H7 (cell line): ENCODE measurements around the gene USP5. TPM values are rescaled to one million over a fixed set of nuclear protein-coding genes. Genes with fewer than 3 reads are reported as not detected.
A peak's percentile ranks its signal among the peaks of the same experiment; 100 is the strongest.
"Not testable (repeated sequence)": the region's sequence is repeated elsewhere in the genome, so short reads cannot be mapped to it uniquely, and the experiment has no call there.

Experiments used
- DNase-seq: peaks from one replicate; pipeline ENCODE4 v3.0.0; 2012
- H3K27me3 ChIP-seq: 2 replicates; pipeline ENCODE4 v1.6.0; 2011; ENCODE audit warnings: mild to moderate bottlenecking, low read length; ENCODE audit not compliant: control insufficient read depth, insufficient read depth
- H3K36me3 ChIP-seq: replicated peaks from 2 replicates; pipeline ENCODE4 v1.5.1; 2011; ENCODE audit warnings: low read length; ENCODE audit not compliant: control insufficient read depth, insufficient read depth
- H3K4me3 ChIP-seq: 2 replicates; pipeline ENCODE4 v1.5.1; 2011; ENCODE audit warnings: low read depth, mild to moderate bottlenecking, control low read depth, low read length, moderate library complexity; ENCODE audit not compliant: insufficient read depth
- total RNA-seq: library from RNA; depleted of rRNA; stranded (reverse); fragments of >200 nt; shearing (Covaris generic); gene quantifications from 2 replicates; pipeline ENCODE4 v1.2.3, GENCODE V29; 2014

The USP5 gene
- total RNA-seq, 1 experiment from 2014 or later: 112 TPM

DNA sequence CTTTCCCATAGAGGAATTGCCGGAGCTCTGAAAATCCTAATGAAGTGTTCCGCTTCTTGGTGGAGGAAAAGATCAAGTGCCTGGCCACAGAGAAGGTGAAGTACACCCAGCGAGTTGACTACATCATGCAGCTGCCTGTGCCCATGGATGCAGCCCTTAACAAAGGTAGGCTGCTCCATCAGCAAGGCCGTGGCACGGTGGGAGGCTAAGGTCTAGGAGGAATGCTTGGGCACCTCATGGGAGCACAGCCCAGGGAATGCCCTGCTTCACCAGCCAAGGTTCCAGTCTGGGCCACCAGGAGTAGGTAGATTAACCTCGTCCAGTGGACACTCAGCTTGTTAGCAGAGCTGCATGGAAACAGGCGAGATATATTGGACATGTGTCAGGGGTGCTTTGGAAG is 9.0 kb downstream of the USP5 start:
- Histone ChIP-seq H3K36me3 (peaks cover 49% of the 10 kb centered on the region), H3K27me3 (no peaks in the 10 kb centered on the region), H3K4me3 (no peak overlapping the region)
- DNase-seq: no peak

- Histone ChIP-seq H3K36me3 (peaks cover 45% of the 10 kb centered on the region), H3K4me3 (no peak overlapping the region), H3K27me3 (no peaks in the 10 kb centered on the region)
- no peak for DNase-seq
Measured at GRCh38 chr12:6861391-6861790, 9.4 kb downstream of the USP5 start.

DNA sequence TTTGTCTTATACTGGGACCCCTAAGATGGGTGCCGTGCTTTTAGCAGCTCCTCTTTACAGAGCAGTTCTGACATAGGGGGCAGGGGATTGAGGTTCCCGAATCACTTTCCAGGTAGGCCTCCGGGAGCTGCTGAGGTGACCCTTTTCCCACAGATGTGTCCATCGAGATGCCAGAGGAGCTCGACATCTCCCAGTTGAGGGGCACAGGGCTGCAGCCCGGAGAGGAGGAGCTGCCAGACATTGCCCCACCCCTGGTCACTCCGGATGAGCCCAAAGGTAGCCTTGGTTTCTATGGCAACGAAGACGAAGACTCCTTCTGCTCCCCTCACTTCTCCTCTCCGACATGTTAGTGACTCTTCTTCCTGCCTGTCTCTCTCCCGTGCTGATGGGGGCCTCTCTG is 11.1 kb downstream of the USP5 start:
- Histone ChIP-seq H3K27me3 (no peaks in the 10 kb centered on the region), H3K36me3 (peaks cover 31% of the 10 kb centered on the region), H3K4me3 (no peak overlapping the region)
- DNase-seq: no peak

GRCh38 chr12:6863586-6864321 is 11.8 kb downstream of the USP5 start:
- H3K27me3 ChIP-seq: no peaks in the 10 kb centered on the region

GRCh38 chr12:6865307-6865706 is 13.4 kb downstream of the USP5 start:
- DNase-seq, H3K4me3 ChIP-seq, H3K27me3 ChIP-seq: not testable (repeated sequence)
- H3K36me3 ChIP-seq: peaks cover 34% of the 10 kb centered on the region

More at GRCh38 chr12:6863586-6864321, 11.8 kb downstream of the USP5 start:
- H3K4me3 ChIP-seq: no peak overlapping the region
- peaks cover 27% of the 10 kb centered on the region for H3K36me3 ChIP-seq
- DNase-seq: no peak

- peak overlapping the region; percentile 96 for H3K4me3 ChIP-seq
- peak; percentile 81 for DNase-seq
- peaks cover 34% of the 10 kb centered on the region for H3K36me3 ChIP-seq
- H3K27me3 ChIP-seq: no peaks in the 10 kb centered on the region
Measured at GRCh38 chr12:6866163-6866919, 14.4 kb downstream of the USP5 start.

- peak overlapping the region; percentile 96 for H3K4me3 ChIP-seq
- H3K36me3 ChIP-seq: peaks cover 30% of the 10 kb centered on the region
- no peaks in the 10 kb centered on the region for H3K27me3 ChIP-seq
- peak; percentile 78 for DNase-seq
Measured at GRCh38 chr12:6866920-6867412, 15.0 kb downstream of the USP5 start.

- no peaks in the 10 kb centered on the region for H3K27me3 ChIP-seq
- peak; percentile 99 for DNase-seq
- H3K4me3 ChIP-seq: peak within 1 kb of the TSS; percentile 96
- H3K36me3 ChIP-seq: peaks cover 29% of the 10 kb centered on the region
Measured at GRCh38 chr12:6867413-6868210, 15.7 kb downstream of the USP5 start, which contains the start of gene TPI1. TSS of gene TPI1 (plus strand) at chr12:6867531. CDS start at chr12:6867567, 36 bp downstream.

- no peaks in the 10 kb centered on the region for H3K27me3 ChIP-seq
- DNase-seq: peak; percentile 69
- H3K4me3 ChIP-seq: peak overlapping the region; percentile 96
- peaks cover 25% of the 10 kb centered on the region for H3K36me3 ChIP-seq
Measured at GRCh38 chr12:6868211-6869048, 16.5 kb downstream of the USP5 start.

GRCh38 chr12:6869049-6870021 is 17.4 kb downstream of the USP5 start:
- DNase-seq: peak; percentile 91
- peak overlapping the region; percentile 96 for H3K4me3 ChIP-seq
- no peaks in the 10 kb centered on the region for H3K27me3 ChIP-seq
- peaks cover 24% of the 10 kb centered on the region for H3K36me3 ChIP-seq

GRCh38 chr12:6870304-6870703 is 18.4 kb downstream of the USP5 start:
- not testable (repeated sequence) for DNase-seq, H3K4me3 ChIP-seq, H3K27me3 ChIP-seq
- H3K36me3 ChIP-seq: peaks cover 19% of the 10 kb centered on the region

DNA sequence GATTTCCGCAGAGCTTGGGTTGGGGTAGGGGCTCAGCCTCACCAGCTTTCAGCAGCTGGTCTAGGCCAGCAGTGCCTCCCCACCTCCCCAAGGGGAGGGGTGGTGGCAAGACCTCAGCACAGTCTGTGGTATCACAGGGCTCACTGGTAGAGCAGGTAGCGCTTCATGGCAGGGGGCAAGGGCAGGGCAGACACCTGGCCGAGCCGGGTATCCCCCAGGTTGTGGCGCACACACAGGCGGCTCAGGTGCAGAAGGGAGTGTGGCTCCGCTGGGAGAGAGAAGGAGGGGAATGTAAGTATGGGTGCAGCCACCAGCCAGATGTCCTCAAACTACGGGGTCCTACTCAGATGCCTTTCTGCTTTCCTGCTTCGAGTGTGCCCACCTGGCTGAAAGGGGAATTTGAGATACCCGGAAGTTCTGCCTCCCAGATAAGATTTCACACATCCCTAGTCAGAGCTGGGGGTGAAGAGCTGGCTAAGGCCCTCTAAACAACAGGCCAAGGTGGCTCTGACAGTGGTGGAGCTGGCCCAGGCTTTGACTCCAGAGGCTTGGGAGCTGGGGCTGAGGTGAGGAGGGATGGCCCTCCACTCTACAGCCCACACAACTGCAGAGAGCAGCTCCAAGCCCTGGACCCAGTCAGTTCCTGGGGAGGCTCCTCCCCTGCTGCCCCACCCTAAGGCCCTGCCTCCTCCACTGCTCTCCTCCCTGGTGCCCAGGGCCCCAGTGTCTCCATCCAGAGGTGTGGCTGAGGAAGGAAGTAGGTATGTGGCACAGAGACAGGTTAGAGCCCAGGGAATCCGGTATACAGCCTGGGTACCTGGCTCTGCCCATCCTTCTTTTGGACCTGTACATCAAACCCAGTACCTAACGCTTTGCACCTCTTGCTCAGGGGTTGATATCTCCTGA is 19.4 kb downstream of the USP5 start:
- Histone ChIP-seq H3K27me3 (no peaks in the 10 kb centered on the region), H3K4me3 (0 out of 2 replicates have a peak overlapping the region, but pooled peaks have one; percentile 4), H3K36me3 (peaks cover 19% of the 10 kb centered on the region)
- DNase-seq: peak; percentile 62
